GM20431 (cell line): ENCODE data around the gene LAMTOR2.
"Not testable (repeated sequence)": the region's sequence is repeated elsewhere in the genome, so short reads cannot be mapped to it uniquely, and the experiment has no call there.

Experiments used
- in situ Hi-C: fragments of 300-500 bp; cut with MseI, MboI; formaldehyde crosslinking; loops from one replicate; pipeline ENCODE4 v1.15.0; 2020; ENCODE audit warnings: low sequenced_read_pairs; ENCODE audit not compliant: unreplicated experiment

LAMTOR2 gene

DNA sequence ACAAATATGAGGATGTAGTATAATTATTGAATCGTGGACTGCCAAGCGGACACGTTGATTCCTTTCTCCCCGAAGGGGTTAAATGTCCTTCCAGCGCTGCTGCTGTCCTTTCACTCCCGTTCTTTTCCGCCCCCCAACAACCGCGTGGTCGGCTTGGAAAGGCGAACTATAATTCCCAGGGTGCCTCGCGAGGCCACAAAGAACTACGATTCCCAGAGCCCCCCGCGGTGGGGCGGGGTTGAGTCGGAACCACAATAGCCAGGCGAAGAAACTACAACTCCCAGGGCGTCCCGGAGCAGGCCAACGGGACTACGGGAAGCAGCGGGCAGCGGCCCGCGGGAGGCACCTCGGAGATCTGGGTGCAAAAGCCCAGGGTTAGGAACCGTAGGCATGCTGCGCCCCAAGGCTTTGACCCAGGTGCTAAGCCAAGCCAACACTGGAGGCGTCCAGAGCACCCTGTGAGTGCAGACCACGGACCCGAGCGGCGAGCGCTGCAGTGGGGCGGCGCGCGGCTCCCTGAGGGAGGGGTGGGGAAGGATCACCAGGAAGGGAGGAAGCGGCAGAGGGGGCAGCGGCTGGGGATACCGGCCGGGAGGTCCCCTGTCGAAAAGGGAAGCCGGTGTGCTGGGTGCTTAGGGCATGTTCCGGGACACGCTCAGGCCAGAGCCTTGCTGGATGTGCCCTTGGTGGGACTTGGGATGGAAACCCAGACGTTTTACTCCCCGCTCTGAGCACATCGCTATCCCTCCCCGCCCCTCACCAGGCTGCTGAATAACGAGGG, at the start of gene LAMTOR2:
Gene LAMTOR2 (plus strand): TSS at position 283 of the 781 bp plus-strand sequence. CDS start 108 bp downstream, at position 391.
- in situ Hi-C loops = no loop called here

DNA sequence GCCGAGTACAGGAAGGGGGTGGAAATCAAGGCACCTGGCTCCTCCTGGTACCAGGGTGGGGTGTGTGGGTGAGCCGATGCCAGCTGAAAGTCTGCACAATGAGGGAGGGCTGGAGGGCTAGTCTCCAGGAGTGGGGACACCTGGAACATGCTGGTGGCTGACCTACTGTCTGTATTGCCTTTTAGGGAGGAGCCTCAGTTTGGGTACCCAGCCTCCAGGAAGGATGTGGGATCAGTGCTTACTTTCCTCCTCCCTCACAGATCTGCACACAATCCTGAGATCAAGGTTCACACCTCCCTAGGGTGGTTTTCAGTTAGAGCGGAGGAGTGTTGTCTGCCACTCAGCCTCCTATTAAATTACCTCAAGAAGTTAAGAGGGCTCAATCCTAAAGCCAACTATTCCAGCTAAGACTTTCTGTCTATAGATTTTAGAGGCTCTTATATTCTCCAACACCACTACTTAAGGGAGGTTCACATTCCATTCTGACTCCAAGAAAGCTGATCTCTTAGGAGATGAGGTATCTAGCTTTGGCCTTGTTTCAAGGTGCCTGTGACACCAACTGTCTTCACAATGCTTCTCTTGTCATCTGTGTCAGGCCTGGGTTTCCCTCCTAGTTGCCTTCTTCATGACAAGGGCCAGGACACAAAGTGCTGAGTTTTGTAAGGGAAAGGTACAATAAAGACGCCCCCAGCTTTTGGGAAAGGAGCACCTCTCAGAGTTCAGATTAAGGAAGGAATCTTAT, 49.6 kb upstream of the LAMTOR2 start:
- in situ Hi-C loops = no loop called here

- in situ Hi-C loops = no loop called here
Observed at GRCh38 chr1:156006666-156007376, 47.8 kb upstream of the LAMTOR2 start.

DNA sequence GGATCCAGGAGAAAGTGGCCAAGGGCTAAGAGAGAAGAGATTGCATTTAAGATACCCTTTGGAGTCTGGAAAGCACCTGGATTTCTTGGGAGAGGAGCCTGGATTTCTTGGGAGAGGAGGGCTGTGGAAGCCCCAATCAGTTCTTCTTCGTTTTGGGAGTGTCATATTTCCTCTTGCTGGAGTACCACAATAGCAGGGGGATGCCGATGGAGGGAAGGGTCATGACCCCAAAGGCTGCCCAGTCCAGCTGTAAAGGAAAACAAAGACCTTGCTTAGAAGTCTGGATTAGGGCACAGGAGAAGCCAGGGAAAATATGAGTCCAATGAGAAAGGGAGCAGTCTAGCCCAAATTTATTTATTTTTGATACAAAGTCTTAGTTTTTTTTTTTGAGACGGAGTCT, 45.2 kb upstream of the LAMTOR2 start:
- in situ Hi-C loops = no loop called here

- in situ Hi-C loops = no loop called here
Observed at GRCh38 chr1:156012051-156012817, 42.3 kb upstream of the LAMTOR2 start.

GRCh38 chr1:156014829-156015228, 39.8 kb upstream of the LAMTOR2 start:
- in situ Hi-C loops = no loop called here

DNA sequence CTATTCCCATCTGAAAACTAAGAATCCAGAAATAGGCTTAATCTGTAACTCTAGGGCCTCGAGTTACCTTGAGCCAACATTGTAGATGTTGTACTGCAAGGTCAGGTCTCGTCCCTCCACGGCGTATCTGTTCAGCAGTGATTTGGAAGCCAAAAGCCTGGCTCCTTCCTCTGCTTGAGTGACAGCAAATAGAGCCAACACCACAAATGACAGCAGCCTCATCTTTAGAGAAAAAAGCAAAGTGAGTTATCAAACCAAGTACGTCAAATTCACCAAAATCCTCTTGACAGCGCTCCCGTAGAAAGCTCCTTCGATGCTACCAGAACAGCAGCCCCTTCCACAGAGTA, 34.7 kb upstream of the LAMTOR2 start:
- in situ Hi-C loops = no loop called here

DNA sequence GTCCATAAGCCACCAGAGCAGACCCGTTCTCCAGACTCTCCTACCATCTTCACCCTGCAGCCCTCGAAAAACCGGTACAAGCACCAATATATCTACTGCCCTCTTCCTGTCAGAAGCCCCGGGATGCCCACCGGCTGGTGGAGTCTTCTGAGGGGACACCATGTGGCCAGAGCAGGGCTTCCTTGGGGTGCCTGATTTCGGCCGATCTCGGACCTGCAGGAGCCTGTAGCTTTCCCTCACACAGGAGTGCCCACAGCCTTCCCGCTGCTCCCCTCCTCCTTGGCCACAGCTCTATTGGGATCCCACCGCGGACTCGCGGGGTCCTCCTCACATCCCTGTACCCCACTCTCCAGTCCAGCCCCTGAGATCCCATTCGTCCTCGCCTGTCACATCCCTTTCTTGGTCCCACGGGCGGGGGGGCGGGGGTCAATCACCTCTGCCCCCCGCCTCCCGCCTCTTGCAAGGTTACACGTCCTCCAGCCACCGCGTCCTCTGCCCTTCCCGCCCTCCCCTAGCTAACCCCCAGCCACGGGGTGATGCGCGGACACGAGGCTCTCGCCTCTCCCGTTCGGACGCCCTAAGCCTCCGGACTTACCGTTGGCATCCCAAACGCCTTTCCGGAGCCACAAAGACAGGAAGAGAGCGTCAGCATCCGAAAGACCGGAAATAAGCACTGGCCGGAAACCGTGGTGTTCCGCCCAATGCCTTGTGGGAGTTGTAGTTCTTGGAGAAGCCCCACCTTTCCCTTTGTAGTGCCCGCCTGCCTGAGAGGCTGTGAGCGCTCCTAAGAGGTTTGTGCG, 34.1 kb upstream of the LAMTOR2 start, which contains the start of gene SSR2:
Gene SSR2 (minus strand): TSS at position 659 of the 800 bp plus-strand sequence. CDS start 784 bp downstream, outside the sequence.
- in situ Hi-C loops = no loop called here

DNA sequence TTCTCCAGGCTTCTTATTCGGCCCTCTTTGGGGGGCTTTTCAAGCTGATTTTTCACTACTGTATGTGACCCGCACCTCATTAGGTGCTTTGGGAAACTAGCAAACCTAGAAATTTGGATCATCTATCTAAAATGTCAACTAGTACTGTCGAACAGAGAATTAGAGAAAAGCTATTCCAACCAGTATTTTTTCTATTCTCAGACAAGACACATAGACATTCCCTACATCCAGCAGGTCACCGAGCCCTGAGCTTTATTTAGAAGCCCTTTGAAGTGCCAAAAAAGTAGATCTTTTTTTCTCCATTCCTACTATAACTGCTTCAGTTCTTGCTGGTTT, 33.5 kb upstream of the LAMTOR2 start:
- in situ Hi-C loops = no loop called here

GRCh38 chr1:156021954-156022353, 32.6 kb upstream of the LAMTOR2 start:
- in situ Hi-C loops = no loop called here

GRCh38 chr1:156024801-156025200, 29.8 kb upstream of the LAMTOR2 start:
- in situ Hi-C loops = no loop called here

DNA sequence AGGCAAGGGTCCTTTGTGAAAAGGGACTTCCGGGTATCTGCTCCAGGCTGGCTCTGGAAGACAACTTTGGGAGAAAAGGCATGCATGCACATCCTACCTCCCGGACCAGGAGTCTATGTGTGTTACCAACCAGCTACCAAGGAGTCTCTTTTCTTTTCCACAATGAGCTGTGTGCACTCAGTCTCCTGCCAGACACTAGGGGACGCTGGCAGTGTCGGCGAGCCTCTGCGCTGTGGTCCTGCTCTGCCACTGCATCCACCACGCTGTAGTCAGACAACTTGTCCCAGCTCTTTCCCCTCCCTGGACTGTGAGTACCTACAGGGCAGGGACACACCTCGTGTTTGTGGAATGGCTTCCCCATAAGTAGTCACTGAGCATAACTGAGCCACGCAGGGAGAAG, 28.7 kb upstream of the LAMTOR2 start:
- in situ Hi-C loops = no loop called here

DNA sequence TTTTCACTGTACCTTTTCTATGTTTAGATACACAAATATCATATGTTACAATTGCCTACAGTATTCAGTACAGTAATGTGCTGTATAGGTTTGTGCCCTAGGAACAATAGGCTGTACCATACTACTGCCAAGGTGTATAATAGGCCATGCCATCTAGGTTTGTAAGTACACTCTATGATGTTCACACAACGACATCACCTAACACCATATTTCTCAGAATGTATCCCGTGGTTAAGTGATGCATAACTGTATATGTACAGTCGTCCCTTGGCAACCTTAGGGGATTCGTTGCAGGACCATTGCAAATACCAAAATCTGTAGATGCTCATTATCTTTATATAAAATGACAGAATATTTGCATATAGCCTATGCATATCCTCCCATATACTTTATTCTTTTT, 28.0 kb upstream of the LAMTOR2 start:
- in situ Hi-C loops = no loop called here

GRCh38 chr1:156033011-156033410, 21.6 kb upstream of the LAMTOR2 start:
- in situ Hi-C loops = no loop called here

DNA sequence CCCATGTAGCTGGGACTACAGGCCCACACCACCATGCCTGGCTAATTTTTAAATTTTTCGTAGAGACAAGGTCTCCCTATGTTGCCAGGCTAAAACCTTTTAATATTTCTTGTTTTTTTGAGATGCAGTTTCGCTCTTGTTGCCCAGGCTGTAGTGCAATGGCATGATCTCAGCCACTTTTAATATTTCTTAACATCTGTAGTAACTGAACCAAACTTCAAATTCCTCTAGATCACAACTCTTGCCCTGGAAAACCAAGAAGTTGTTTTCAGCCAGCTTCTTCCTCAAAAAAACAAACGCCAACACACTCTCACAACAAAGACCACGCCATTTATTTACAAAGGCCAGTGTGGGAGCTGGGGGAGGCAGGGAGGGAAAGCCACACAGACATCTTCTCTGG, 19.6 kb upstream of the LAMTOR2 start:
- in situ Hi-C loops = not testable (repeated sequence)

DNA sequence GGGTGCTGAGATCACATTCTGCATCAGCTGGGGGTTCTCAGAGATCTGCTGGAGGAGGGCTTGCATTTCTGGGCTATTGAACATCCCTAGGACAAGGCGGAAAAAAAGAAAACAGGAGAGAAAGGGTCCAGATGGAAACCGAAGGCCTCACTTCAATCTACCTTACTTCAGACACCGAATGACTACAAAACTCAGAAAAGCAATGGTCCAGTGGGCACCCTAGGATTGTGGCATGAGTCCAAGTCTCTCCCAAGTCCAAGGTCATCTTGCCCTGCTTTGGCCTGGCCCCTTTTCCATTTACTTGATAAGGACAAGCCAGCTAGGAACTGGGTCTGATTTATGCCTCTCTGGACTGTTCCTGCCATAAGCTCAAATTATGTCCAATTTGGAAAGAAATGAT, 11.8 kb upstream of the LAMTOR2 start:
- in situ Hi-C loops = no loop called here

DNA sequence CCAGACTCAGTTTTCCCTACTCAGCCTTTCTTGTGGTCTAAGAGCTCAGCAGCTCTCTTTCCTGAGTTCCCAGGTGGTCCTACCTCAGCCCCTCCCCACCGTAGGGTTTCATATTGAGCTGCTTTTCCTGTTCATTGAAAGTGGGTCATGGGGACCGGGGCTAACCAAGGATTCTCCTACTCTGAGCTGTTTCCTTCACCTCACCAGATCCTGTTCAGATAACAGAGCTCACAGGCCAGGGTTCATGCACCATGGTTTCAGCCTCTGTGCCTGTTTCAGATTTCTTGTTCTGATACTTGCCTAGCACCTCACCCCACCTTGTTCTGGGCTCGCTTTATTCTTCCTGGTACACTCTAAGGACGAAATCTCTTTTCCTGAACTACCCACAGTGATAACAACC, 9.5 kb upstream of the LAMTOR2 start:
- in situ Hi-C loops = no loop called here

DNA sequence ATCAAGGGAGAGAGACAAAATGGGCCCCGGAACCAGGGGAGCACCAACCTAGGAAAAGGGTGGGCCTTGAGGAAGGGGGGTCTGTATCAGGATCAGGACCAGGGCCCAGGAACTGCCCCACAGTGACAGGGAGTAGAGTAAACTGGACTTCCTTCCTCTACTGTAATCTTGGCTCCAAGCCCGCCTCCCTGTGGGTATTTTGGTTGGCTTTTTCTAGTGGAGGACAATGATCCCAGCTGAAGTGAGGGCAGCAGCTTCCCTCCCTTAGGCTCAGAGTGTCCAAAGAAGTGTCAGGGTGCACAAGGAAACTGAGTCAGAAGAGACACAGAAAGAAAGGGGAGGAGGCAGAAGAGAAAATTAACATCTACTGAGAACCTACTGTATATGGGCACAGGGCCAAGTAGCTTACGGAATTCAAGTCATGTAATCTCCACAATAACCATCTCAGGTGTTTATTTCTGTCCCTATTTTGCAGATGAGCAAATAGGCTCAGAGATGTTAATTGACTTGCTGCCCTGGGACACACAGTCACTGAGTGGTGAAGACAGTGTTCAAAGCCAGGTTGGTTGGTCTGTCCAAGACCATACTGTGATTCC, 5.8 kb upstream of the LAMTOR2 start:
- in situ Hi-C loops = no loop called here

- in situ Hi-C loops = no loop called here
Observed at GRCh38 chr1:156050376-156050775, 4.2 kb upstream of the LAMTOR2 start.
